Stimulated activated naive B cell treated with anti-CD40 and anti-IgM and Interleukin-4, amounts not matched to agents 10 μg/mL and 1 μg/mL and 100 μg/mL, for 72 hours (primary cell): ENCODE measurements around the gene SSH2.
"Not testable (repeated sequence)": the region's sequence is repeated elsewhere in the genome, so short reads cannot be mapped to it uniquely, and the experiment has no call there.

Experiments used
- ATAC-seq, 2 donors: fragments of 150-1000 bp; cut with Tn5 transposase; replicated peaks; 2 replicates each; pipeline ENCODE4 v1.10.0; 2021; ENCODE audit warnings: moderate library complexity in 1 of 2
- DNase-seq: peaks from one replicate; pipeline ENCODE4 v3.0.0; 2021
- H3K27ac Mint-ChIP-seq: one replicate; pipeline ENCODE4 v1.8.0; 2022; ENCODE audit warnings: mild to moderate bottlenecking, mixed read lengths
- H3K27me3 Mint-ChIP-seq, 2 donors: one replicate each; pipeline ENCODE4 v1.8.0; 2022; ENCODE audit warnings: mixed read lengths in 2 of 2
- H3K36me3 Mint-ChIP-seq, 2 donors: one replicate each; pipeline ENCODE4 v1.8.0; 2022; ENCODE audit warnings: mixed read lengths in 2 of 2, mild to moderate bottlenecking in 1 of 2
- H3K4me1 Mint-ChIP-seq, 2 donors: one replicate each; pipeline ENCODE4 v1.8.0; 2022; ENCODE audit warnings: mixed read lengths in 2 of 2, mild to moderate bottlenecking in 1 of 2
- H3K4me3 Mint-ChIP-seq, 2 donors: one replicate each; pipeline ENCODE4 v1.8.0; 2022; ENCODE audit warnings: mild to moderate bottlenecking in 2 of 2, mixed read lengths in 2 of 2, moderate library complexity in 1 of 2
- H3K9me3 Mint-ChIP-seq, 2 donors: one replicate each; pipeline ENCODE4 v1.8.0; 2022; ENCODE audit warnings: mixed read lengths in 2 of 2, mild to moderate bottlenecking in 1 of 2

Gene SSH2

DNA sequence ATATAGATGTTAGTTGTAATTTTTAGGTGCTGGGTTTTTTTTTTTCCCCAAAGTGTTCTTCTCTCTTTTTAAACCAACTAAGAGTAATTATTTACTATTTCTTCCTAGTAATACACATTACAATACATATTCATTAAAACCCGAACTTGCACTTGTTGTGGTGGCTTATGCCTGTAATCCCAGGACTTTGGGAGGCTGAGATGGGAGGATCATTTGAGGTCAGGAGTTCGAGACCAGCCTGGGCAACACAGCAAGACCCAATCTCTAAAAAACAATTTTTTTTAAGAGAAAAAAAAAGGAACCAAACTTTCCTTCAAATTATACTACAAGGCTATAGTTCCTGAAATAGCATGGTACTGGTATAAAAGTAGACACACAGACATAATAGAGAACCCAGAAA, 15.3 kb upstream of the SSH2 start:
- Mint-ChIP-seq H3K4me3 (no peak overlapping the region), H3K27ac (no peak overlapping the region), H3K9me3 (no peaks in the 10 kb centered on the region), H3K4me1 (peaks cover 15 to 32% of the 10 kb centered on the region in 2 donors), H3K27me3 (no peaks in the 10 kb centered on the region), H3K36me3 (no peaks in the 10 kb centered on the region)
- ATAC-seq (no peak), DNase-seq (no peak)

DNA sequence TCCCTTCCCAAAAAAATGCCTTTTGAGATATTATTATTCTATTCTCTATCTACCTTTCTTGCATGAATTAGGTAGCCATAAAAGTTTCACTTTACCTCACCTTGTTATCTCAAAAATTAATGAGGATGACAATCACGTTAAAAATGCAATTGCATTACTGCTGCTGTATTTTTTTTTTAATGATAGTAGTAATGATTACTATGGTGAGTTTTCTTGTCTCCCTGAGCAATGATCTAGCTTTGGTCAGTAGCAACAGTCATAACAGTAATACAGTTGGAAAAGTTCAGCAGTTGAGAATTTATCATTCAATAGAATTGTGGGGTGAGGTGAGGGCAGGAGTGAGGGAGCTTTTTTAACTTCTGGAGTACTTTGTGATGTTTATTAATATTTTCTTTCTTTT, 11.3 kb upstream of the SSH2 start, which contains the start of gene EFCAB5:
Gene EFCAB5 (plus strand): TSS at position 301 of the 400 bp plus-strand sequence. CDS start 163 bp downstream, outside the sequence.
- Mint-ChIP-seq H3K4me3 (no peak within 1 kb of the TSS), H3K36me3 (no peaks in the 10 kb centered on the region), H3K9me3 (no peaks in the 10 kb centered on the region), H3K4me1 (peaks cover 2 to 7% of the 10 kb centered on the region in 2 donors), H3K27me3 (no peaks in the 10 kb centered on the region), H3K27ac (peak within 1 kb of the TSS; percentile 62)
- ATAC-seq: no peak
- DNase-seq: no peak

DNA sequence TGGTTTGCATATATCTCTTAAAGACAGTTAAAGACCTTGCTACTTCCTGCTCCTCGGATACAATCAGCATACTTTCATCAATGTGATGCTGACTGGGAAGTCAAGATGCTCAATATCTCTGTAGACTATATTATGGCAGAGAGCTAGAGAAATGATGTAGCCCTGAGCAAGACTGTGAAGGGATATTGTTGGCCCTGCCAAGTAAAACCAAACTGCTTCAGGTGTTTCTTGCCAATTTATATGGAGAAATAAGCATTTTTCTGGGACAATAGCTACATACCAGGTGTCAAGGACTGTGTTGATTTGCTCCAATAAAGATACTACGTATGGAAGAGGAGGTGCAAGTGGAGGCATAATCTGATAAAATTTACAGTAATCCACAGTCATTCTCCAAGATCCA, 6.7 kb upstream of the SSH2 start:
- Mint-ChIP-seq H3K9me3 (peaks cover 0 to 6% of the 10 kb centered on the region in 2 donors), H3K27ac (no peak overlapping the region)

DNA sequence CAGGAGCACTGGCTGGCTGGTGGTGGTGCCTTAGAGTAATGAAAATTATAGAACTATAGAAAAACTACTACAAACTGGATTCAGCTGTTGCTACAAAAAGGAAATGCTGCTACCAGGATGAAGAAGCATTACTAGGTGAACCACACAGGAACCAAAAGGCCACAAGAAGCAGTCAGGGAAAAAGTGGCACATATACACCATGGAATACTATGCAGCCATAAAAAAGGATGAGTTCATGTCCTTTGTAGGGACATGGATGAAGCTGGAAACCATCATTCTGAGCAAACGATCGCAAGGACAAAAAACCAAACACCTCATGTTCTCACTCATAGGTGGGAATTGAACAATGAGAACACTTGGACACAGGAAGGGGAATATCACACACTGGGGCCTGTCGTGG, 5.9 kb upstream of the SSH2 start:
- not testable (repeated sequence) for H3K27me3 Mint-ChIP-seq, H3K27ac Mint-ChIP-seq, H3K4me3 Mint-ChIP-seq, H3K9me3 Mint-ChIP-seq, ATAC-seq, H3K36me3 Mint-ChIP-seq, DNase-seq
- H3K4me1 Mint-ChIP-seq: peaks cover 2 to 11% of the 10 kb centered on the region in 2 donors

More for the DNA sequence above, 6.7 kb upstream of the SSH2 start:
- Mint-ChIP-seq H3K4me3 (no peak overlapping the region), H3K4me1 (peaks cover 2 to 11% of the 10 kb centered on the region in 2 donors), H3K36me3 (peaks cover 1 to 4% of the 10 kb centered on the region in 2 donors), H3K27me3 (no peaks in the 10 kb centered on the region)
- ATAC-seq (no peak), DNase-seq (no peak)

DNA sequence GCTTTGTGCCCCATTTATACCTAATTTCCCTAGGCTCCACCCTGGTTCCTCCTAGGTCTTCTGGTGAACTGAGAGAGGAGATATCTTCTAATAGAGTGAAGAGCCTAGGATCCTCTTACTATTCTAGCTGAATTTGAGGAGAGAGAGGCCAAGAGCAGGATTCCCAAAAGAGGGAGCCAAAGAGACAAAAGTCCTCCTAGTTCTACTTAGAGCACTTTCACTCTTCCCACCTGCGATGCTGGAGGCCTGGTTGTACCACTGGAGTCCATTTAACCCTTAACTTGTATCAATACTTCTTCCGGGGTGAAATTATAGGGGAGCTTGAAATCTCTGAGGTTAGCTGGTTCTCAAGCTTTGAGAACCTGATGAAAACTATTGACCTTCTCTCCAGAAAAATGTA, 3.4 kb upstream of the SSH2 start:
- Mint-ChIP-seq H3K27ac (no peak overlapping the region), H3K4me1 (peaks cover 7 to 14% of the 10 kb centered on the region in 2 donors)
- DNase-seq: no peak

DNA sequence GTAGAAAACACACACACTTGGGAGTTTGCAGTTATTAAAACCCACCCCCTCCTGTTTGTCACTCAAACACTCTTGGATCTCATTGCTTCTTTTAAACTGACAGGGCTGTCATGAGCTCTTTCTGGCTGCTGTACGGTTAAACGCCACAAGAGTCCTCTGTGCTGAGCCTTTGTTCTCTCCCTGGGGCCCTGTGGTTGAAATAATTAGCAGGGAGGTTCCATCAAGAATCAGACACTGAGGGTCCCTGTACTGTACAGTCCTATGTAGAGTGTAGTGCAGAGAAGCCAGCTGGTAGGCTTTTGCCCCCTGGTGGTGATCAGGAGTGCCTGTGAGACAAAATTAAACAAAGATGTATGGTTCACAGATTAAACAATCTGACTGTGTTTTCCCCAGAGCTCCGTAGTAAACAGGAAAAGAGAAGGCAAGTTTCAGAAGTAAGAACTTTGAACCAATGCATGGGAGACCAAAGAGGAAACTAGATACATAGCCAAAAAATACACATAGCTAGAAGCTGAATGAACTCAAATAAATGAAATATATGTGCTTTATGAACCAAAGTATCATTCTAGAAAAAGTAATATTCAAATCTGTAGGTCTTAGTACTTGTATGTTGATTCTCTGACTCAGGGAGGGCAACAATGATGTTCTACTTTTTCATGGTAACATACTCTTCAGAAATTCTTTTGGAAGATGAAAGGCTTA, 1.4 kb upstream of the SSH2 start:
- peaks cover 17 to 31% of the 10 kb centered on the region in 2 donors for H3K4me1 Mint-ChIP-seq
- H3K27ac Mint-ChIP-seq: no peak overlapping the region
- peaks cover 3 to 12% of the 10 kb centered on the region in 2 donors for H3K36me3 Mint-ChIP-seq
- ATAC-seq: peak; percentile 82 to 83
- H3K9me3 Mint-ChIP-seq: peaks cover 0 to 6% of the 10 kb centered on the region in 2 donors
- H3K4me3 Mint-ChIP-seq: no peak overlapping the region
- no peaks in the 10 kb centered on the region for H3K27me3 Mint-ChIP-seq
- peak; percentile 75 for DNase-seq

More for the DNA sequence above, 3.4 kb upstream of the SSH2 start:
- Mint-ChIP-seq H3K27me3 (no peaks in the 10 kb centered on the region), H3K9me3 (peaks cover 0 to 6% of the 10 kb centered on the region in 2 donors), H3K4me3 (no peak overlapping the region), H3K36me3 (peaks cover 1 to 8% of the 10 kb centered on the region in 2 donors)
- no peak for ATAC-seq

DNA sequence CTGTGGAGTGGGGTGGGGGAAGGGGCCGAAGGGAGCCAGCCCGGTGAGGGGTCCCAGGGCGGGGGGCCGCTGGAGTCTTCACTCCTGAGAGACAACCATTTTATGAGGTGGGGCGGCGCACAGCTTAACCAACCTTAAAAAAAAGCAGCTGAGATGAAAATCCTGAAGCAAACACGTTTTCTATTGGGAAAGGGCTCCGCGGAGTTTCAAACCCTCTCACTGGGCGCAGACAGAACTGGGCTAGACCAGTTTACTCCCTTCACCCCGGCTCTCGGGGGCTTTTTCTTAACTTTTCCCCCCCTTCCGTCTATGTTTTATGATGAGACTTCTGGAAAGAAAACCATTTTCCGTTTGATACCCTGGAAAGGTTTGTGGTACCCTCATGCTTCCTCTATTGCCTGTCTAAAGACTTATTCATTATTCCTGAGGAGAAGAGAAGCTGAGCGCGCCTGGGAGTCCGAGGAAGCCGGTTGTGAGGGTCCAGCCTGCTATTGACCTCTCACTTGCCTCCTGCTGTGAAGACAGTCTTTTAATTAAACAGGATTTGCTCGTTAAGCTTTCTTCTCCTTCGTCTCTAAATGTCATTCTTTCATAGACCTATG, 482 bp upstream of the SSH2 start:
- DNase-seq (no peak), ATAC-seq (peak in 1 of 2 donors; percentile 7)
- H3K4me3 Mint-ChIP-seq: no peak overlapping the region
- H3K36me3 Mint-ChIP-seq: peaks cover 4 to 10% of the 10 kb centered on the region in 2 donors
- peaks cover 0 to under 1% of the 10 kb centered on the region in 2 donors for H3K9me3 Mint-ChIP-seq
- peak overlapping the region; percentile 97 for H3K27ac Mint-ChIP-seq
- H3K4me1 Mint-ChIP-seq: peaks cover 17 to 38% of the 10 kb centered on the region in 2 donors
- H3K27me3 Mint-ChIP-seq: no peaks in the 10 kb centered on the region

DNA sequence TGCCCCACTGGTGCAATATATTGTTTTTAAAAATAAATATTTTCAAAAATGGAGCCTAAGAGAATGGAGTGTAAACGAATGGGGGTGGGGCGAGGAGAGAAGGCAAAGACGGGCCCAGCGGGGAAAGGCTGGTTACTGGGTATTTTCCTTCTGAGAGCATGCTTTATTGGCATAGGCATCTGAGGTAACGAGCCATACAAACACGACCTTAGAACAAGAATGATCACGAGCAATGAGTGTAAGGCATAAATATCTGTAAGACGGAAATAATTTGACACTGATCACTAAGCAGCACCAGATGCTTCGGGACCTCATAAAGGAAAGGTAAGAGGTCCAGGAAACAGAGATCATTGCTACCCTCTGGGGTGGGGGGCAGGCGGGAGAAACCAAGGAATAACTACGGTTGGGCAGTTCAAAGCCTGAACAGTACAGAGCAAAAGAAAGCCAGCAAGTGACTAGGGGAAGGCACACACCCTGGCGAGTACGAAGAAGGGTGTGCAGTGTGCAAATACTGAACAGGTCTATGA, 959 bp downstream of the SSH2 start:
- ATAC-seq (no peak), DNase-seq (no peak)
- Mint-ChIP-seq H3K36me3 (peaks cover 4 to 8% of the 10 kb centered on the region in 2 donors), H3K4me1 (peaks cover 17 to 38% of the 10 kb centered on the region in 2 donors), H3K9me3 (no peaks in the 10 kb centered on the region), H3K27me3 (no peaks in the 10 kb centered on the region), H3K4me3 (no peak overlapping the region), H3K27ac (peak overlapping the region; percentile 97)

DNA sequence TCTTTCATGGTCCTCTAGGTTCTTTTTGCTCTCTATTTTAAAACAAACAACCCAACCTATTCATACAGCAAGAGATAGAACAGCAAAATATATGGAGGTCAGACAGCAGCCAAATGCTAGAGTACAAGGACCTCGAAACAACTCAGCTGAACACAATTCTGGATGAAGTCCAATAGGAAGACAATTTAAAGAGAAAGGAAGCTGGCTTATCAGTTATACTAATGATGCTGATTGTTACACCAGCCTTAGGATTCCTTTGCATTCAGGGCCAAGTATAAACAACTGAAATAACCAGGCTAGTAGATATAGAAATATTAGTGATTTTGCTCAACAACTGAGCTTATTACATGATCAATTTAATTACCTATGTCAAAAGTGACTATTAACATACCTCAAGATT, 2.5 kb downstream of the SSH2 start:
- Mint-ChIP-seq H3K36me3 (peaks cover 7 to 8% of the 10 kb centered on the region in 2 donors), H3K4me3 (no peak overlapping the region), H3K27me3 (no peaks in the 10 kb centered on the region), H3K27ac (no peak overlapping the region), H3K9me3 (no peaks in the 10 kb centered on the region), H3K4me1 (peaks cover 20 to 39% of the 10 kb centered on the region in 2 donors)
- DNase-seq (no peak), ATAC-seq (no peak)

DNA sequence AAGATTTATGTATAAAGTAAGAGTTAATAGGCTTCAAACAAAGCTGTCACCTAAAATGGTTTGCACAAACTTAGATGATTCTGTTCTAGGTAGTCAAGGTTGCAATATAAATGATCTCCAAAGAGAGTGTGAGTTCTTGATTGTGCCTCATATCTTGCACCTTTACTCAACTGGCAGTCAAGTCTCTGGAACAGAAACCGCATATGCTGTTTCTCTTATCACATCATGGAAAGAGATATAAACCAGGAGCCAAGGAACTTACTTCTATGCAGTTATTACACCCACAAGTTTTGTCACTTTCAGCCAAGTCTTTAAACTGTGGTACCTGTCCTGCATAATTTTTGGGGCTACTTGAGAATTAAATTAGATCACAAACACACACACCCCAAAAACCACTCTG, 5.2 kb downstream of the SSH2 start:
- H3K36me3 Mint-ChIP-seq: peaks cover 11 to 12% of the 10 kb centered on the region in 2 donors
- no peak overlapping the region for H3K4me3 Mint-ChIP-seq
- DNase-seq: no peak
- no peaks in the 10 kb centered on the region for H3K27me3 Mint-ChIP-seq
- H3K9me3 Mint-ChIP-seq: no peaks in the 10 kb centered on the region
- peaks cover 24 to 48% of the 10 kb centered on the region in 2 donors for H3K4me1 Mint-ChIP-seq
- no peak overlapping the region for H3K27ac Mint-ChIP-seq
- ATAC-seq: no peak

DNA sequence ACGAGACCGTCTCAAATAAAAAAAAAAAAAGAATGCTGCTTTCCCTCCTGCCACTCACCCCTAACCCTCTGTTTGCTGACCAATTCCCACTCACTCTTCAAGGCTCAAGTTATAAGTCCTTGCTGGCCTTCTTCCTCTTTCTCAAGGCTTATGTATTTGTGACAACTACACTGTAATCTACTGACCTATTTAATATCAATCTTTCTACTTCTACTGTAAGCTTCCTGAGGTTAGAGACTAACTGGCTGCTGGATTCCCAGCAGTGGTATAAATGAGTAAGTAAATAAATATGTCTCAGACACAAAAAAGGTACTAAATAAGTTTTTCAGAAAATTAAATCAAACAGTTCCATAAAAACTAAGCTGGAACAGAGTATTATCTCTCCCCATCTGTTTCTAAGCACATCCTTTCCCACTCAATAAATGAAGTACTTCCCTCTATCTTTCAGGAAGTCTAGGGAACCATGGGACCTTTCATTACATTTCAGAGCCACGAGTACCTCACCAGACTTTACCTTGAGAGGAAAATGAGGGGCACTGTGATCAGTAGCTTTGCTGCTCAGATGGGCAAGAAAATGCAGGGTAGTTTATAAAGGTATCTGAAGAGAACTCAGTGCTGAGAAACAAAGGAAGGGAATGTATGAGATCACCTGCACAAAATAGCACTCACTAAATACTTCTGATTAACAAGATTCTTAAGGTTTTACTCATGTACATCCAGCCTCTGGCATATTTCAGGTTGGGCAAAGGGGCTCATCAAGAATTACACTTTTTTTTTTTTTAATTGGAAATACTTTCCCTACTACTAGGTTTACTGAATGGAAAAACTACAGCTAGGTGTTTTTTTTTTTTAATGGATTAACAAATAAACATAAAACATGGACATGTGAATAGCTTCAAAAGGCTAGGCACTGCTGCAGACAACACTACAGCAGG, 10.8 kb downstream of the SSH2 start:
- Mint-ChIP-seq H3K36me3 (peaks cover 8 to 12% of the 10 kb centered on the region in 2 donors), H3K27ac (no peak overlapping the region), H3K27me3 (no peaks in the 10 kb centered on the region), H3K9me3 (no peaks in the 10 kb centered on the region), H3K4me3 (no peak overlapping the region), H3K4me1 (peaks cover 13 to 43% of the 10 kb centered on the region in 2 donors)
- no peak for ATAC-seq
- DNase-seq: no peak

DNA sequence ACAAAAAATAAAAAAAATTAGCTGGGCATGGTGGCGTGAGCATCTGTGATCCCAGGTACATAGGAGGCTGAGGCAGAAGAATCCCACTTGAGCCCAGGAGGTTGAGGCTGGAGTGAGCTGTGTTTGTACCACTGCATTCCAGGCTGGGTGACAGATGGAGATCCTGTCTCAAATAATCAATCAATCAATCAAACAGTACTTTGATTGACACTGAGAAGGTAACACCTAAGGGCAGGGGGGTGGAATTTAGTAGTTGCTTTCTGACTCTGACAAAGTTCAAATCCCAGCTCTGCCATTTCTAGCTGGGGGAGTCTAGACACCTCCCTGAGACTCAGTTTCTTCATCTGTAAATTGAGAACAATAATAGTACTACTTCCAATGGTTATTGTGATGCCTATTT, 12.0 kb downstream of the SSH2 start:
- DNase-seq: no peak
- H3K27me3 Mint-ChIP-seq: no peaks in the 10 kb centered on the region
- H3K36me3 Mint-ChIP-seq: peaks cover 8 to 9% of the 10 kb centered on the region in 2 donors
- no peaks in the 10 kb centered on the region for H3K9me3 Mint-ChIP-seq
- ATAC-seq: no peak
- no peak overlapping the region for H3K4me3 Mint-ChIP-seq
- peaks cover 10 to 36% of the 10 kb centered on the region in 2 donors for H3K4me1 Mint-ChIP-seq
- H3K27ac Mint-ChIP-seq: no peak overlapping the region

DNA sequence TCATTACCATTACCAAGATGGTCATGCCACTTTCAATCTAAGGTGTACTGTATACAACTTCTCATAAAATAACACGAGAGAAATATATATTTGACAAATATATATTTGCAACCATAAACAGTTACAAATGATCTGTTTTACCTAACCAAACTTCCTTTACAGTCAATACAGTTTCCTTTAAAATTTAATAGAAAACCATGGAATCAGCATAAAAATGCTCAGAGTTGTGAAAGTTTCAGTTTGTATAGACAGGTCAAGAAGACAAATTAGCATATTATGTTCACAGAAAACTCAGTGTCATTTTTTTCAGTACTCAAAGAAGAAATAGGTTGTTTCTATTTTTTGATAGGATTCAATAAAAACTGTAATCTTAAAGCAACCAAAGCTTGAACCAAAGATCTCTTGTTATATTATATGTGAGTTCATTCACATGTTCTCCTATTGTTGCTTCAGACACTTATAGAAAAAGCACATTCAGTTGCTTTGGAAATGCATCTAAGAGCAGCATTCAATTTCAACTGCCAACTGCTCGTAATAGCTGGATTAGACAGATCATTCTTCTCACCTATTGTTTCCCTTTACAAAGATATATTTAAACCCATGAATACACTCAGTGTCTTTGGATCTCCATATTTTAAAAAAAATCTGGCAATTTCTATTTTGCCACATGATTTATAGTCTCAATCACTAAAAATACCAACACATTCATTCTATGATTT, 15.1 kb downstream of the SSH2 start:
- H3K4me3 Mint-ChIP-seq: no peak overlapping the region
- no peaks in the 10 kb centered on the region for H3K9me3 Mint-ChIP-seq
- H3K27ac Mint-ChIP-seq: no peak overlapping the region
- H3K4me1 Mint-ChIP-seq: peaks cover 6 to 28% of the 10 kb centered on the region in 2 donors
- H3K27me3 Mint-ChIP-seq: no peaks in the 10 kb centered on the region
- no peak for ATAC-seq
- H3K36me3 Mint-ChIP-seq: peaks cover 4 to 5% of the 10 kb centered on the region in 2 donors
- DNase-seq: no peak
